Neural cell (in vitro differentiated cells): Measurements from ENCODE around the gene TBCEL. TPM values are rescaled to one million over a fixed set of nuclear protein-coding genes. Genes with fewer than 3 reads are reported as not detected.

Experiments used
- H2AFZ ChIP-seq: fragments of 200-600, 300-800 bp; sonication (generic), shearing (Covaris generic); 2 replicates; pipeline ENCODE4 v1.6.0; 2014; ENCODE audit warnings: low read depth, mild to moderate bottlenecking, antibody characterized with exemption, low read length, moderate library complexity
- H3F3A ChIP-seq: fragments of 200-600 bp; shearing (Covaris generic); 2 replicates; pipeline ENCODE4 v1.6.1; 2016; ENCODE audit warnings: mild to moderate bottlenecking, moderate library complexity, mixed read lengths, antibody characterized with exemption, low read length; ENCODE audit not compliant: insufficient read depth, poor library complexity, severe bottlenecking
- H3K27ac ChIP-seq: fragments of 200-600, 300-800 bp; sonication (generic), shearing (Covaris generic); 2 replicates; pipeline ENCODE4 v1.5.1; 2014; ENCODE audit warnings: mild to moderate bottlenecking, low read length, moderate library complexity
- H3K27me3 ChIP-seq: fragments of 300-800, 200-600 bp; sonication (generic), shearing (Covaris generic); 2 replicates; pipeline ENCODE4 v1.6.0; 2014; ENCODE audit warnings: mild to moderate bottlenecking, low read depth, low read length, moderate library complexity; ENCODE audit not compliant: insufficient read depth
- H3K36me3 ChIP-seq: fragments of 300-800, 200-600 bp; sonication (generic), shearing (Covaris generic); 2 replicates; pipeline ENCODE4 v1.5.1; 2014; ENCODE audit warnings: mild to moderate bottlenecking, antibody characterized with exemption, low read length, moderate library complexity; ENCODE audit not compliant: insufficient read depth
- H3K4me2 ChIP-seq: fragments of 300-800, 200-600 bp; sonication (generic), shearing (Covaris generic); 2 replicates; pipeline ENCODE4 v1.6.0; 2014; ENCODE audit warnings: mild to moderate bottlenecking, low read length
- H3K4me3 ChIP-seq: fragments of 300-800, 200-600 bp; sonication (generic), shearing (Covaris generic); 2 replicates; pipeline ENCODE4 v1.5.1; 2014; ENCODE audit warnings: mild to moderate bottlenecking, low read length, moderate library complexity
- H3K79me2 ChIP-seq: fragments of 200-600 bp; shearing (Covaris generic); replicated peaks from 2 replicates; pipeline ENCODE4 v1.6.0; 2014; ENCODE audit warnings: mild to moderate bottlenecking, low read length, moderate library complexity; ENCODE audit not compliant: insufficient read depth
- H3K9ac ChIP-seq: fragments of 300-800, 200-600 bp; sonication (generic), shearing (Covaris generic); 2 replicates; pipeline ENCODE4 v1.6.1; 2016; ENCODE audit warnings: mild to moderate bottlenecking, low read length, mixed read lengths
- H3K9me2 ChIP-seq: fragments of 200-600 bp; shearing (Covaris generic); 2 replicates; pipeline ENCODE4 v1.6.1; 2016; ENCODE audit warnings: mild to moderate bottlenecking, low read length, mixed read lengths; ENCODE audit not compliant: insufficient read depth
- H3K9me3 ChIP-seq: fragments of 200-600, 300-800 bp; sonication (generic), shearing (Covaris generic); 2 replicates; pipeline ENCODE4 v1.6.1; 2016; ENCODE audit warnings: mild to moderate bottlenecking, mixed run types, low read length, moderate library complexity, mixed read lengths
- H4K20me1 ChIP-seq: fragments of 200-600 bp; shearing (Covaris generic); 2 replicates; pipeline ENCODE4 v1.6.1; 2016; ENCODE audit warnings: mild to moderate bottlenecking, mixed run types; ENCODE audit not compliant: insufficient read depth
- CTCF ChIP-seq: fragments of 450-650 bp; IDR thresholded peaks from 2 replicates; pipeline ENCODE4 v1.5.1; 2014; ENCODE audit warnings: antibody characterized with exemption, mild to moderate bottlenecking, moderate library complexity; ENCODE audit not compliant: poor library complexity, severe bottlenecking
- EP300 ChIP-seq: fragments of 450-650 bp; conservative IDR thresholded peaks from 2 replicates; pipeline ENCODE4 v1.6.1; 2014; ENCODE audit warnings: antibody characterized with exemption, mild to moderate bottlenecking, moderate library complexity; ENCODE audit not compliant: poor library complexity, severe bottlenecking
- EZH2 ChIP-seq: fragments of 200-600, 300-800 bp; shearing (Covaris generic), sonication (generic); IDR thresholded peaks from 2 replicates; pipeline ENCODE4 v1.6.1; 2014; ENCODE audit warnings: antibody characterized with exemption, low read length, borderline replicate concordance, mild to moderate bottlenecking; ENCODE audit not compliant: insufficient read depth, poor library complexity, severe bottlenecking
- MXI1 ChIP-seq: fragments of 450-650 bp; conservative IDR thresholded peaks from 2 replicates; pipeline ENCODE4 v1.6.1; 2014; ENCODE audit warnings: antibody characterized with exemption, mild to moderate bottlenecking; ENCODE audit not compliant: poor library complexity, severe bottlenecking
- POLR2AphosphoS5 ChIP-seq: IDR thresholded peaks from 2 replicates; pipeline ENCODE4 v1.6.1; 2012
- RAD21 ChIP-seq: fragments of 450-650 bp; conservative IDR thresholded peaks from 2 replicates; pipeline ENCODE4 v1.6.1; 2014; ENCODE audit warnings: antibody characterized with exemption, mild to moderate bottlenecking, moderate library complexity
- REST ChIP-seq: IDR thresholded peaks from 2 replicates; pipeline ENCODE4 v1.6.1; 2012; ENCODE audit warnings: borderline replicate concordance
- SMC3 ChIP-seq: fragments of 450-650 bp; conservative IDR thresholded peaks from 2 replicates; pipeline ENCODE4 v1.6.1; 2014; ENCODE audit warnings: antibody characterized with exemption, mild to moderate bottlenecking, moderate library complexity; ENCODE audit not compliant: poor library complexity
- TAF1 ChIP-seq: IDR thresholded peaks from 2 replicates; pipeline ENCODE4 v1.6.1; 2012; ENCODE audit warnings: low read depth
- polyA plus RNA-seq: library from polyadenylated mRNA; depleted of rRNA; stranded (reverse); fragments of >200 nt; gene quantifications from 2 replicates; pipeline ENCODE4 v1.2.3, GENCODE V29; 2014

Gene TBCEL
- polyA plus RNA-seq, 1 donor from 2014 or later: 13.5 TPM

- H4K20me1 ChIP-seq: no peaks in the 10 kb centered on the region
- no peak overlapping the region for H3K4me3 ChIP-seq
- no peak overlapping the region for H3K27ac ChIP-seq
- no peak overlapping the region for H3K4me2 ChIP-seq
- H3K79me2 ChIP-seq: no peaks in the 10 kb centered on the region
- H3K9me3 ChIP-seq: no peaks in the 10 kb centered on the region
- H3K27me3 ChIP-seq: no peaks in the 10 kb centered on the region
- no peak overlapping the region for H2AFZ ChIP-seq
- H3K36me3 ChIP-seq: no peaks in the 10 kb centered on the region
- TF ChIP-seq REST: no peak
- no peak for TF ChIP-seq SMC3
- no peak for TF ChIP-seq EP300
- no peak for TF ChIP-seq CTCF
- no peak for TF ChIP-seq RAD21
- no peak for TF ChIP-seq POLR2AphosphoS5
- TF ChIP-seq MXI1: no peak
- no peak for TF ChIP-seq EZH2
- TF ChIP-seq TAF1: no peak
- H3K9me2 ChIP-seq: no peaks in the 10 kb centered on the region
- no peaks in the 10 kb centered on the region for H3F3A ChIP-seq
- H3K9ac ChIP-seq: no peak overlapping the region
These were observed 19.6 kb upstream of the TBCEL start for GRCh38 chr11:121004206-121004840.

GRCh38 chr11:121006922-121007321 lies 17.0 kb upstream of the TBCEL start:
- no peaks in the 10 kb centered on the region for H3K27me3 ChIP-seq
- H3K9me2 ChIP-seq: no peaks in the 10 kb centered on the region
- no peak overlapping the region for H3K27ac ChIP-seq
- no peaks in the 10 kb centered on the region for H3F3A ChIP-seq
- no peaks in the 10 kb centered on the region for H3K79me2 ChIP-seq
- TF ChIP-seq MXI1 (no peak), POLR2AphosphoS5 (no peak), REST (no peak), EP300 (no peak), RAD21 (no peak), TAF1 (no peak), SMC3 (no peak)
- H3K4me3 ChIP-seq: no peak overlapping the region
- no peaks in the 10 kb centered on the region for H4K20me1 ChIP-seq
- H3K9ac ChIP-seq: no peak overlapping the region
- H2AFZ ChIP-seq: no peak overlapping the region
- H3K4me2 ChIP-seq: no peak overlapping the region
- no peaks in the 10 kb centered on the region for H3K9me3 ChIP-seq
- H3K36me3 ChIP-seq: no peaks in the 10 kb centered on the region
